ENCODE data around the gene CADPS2.

CADPS2 gene

DNA sequence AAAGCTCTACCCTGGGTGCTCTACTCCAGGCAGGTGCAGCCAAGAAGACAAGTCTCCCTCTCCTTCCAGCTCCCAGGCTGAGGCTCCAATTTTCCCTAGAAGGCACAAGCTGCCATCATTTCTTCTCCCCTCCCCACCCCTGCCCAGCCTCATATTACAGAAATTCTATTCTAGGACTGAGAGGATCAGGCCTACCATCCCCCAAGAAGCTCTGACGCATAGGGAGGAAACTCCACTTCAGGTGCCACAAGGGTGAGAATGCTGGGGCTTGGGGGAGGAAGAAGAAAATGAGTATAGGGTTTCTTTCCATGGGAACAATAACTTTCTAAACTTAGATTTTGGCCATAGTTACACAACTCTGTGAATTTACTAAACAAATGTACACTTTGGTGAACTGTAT, 617.0 kb downstream of the CADPS2 start:
- no peak for DNase-seq (ENCODE audit: low spot score)
